Amygdala (tissue), 56 donors: Measurements from ENCODE around the gene MADCAM1.

Experiments
- DNase-seq, 56 donors: peaks; one replicate each; lab custom pipeline; 2025; lab: John Stamatoyannopoulos, UW

MADCAM1 gene

GRCh38 chr19:485583-486236 is 10.6 kb upstream of the MADCAM1 start:
- DNase-seq, result peak in 54 of 56 donors; percentile 26 to 98 (median 88)

DNA sequence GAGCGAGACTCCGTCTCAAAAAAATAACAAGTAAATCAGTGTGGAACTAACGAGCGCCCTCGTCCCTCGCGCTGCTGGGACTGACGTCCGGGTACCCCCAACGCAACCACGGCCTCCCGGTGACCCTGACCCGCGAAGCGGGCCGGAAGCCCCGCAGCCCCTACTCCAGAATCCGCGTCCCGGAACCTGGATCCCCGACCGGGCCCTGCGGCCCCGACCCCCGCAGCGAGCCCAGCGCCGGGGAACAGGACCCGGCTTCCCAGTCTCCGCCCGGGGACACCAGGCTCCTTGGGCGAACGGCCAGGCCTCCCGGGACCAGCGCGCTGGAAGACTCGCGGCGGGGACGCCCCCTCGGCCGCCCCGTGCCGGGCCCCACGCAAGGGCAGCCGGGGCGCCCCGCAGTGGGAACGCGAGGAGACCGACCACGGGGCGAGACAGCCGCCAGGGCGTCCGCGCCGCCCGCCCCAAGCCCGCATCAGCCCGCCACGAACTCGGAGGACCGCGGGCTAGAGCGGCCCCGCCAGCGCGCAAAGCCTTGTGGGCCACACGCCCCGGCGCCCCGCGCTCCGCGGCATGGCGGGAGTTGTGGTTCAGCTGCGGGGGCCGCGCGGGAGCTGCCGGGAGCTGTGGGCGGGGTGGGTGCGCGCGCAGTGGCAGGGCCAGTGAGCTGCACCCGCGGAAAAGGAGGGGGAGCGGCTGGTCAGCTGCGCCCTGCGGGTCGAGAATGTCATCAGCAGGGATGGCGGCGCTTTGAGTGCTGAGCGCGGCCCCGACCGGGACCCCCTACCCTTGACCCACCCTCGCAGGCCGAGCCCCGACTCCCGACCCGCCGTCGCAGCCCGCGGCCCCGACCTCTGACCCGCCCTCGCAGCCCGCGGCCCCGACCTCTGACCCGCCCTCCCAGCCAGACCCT is 7.5 kb upstream of the MADCAM1 start:
- peak; percentile 69 to 98 (median 88) for DNase-seq

- DNase-seq, result peak in 24 of 56 donors; percentile 43 to 74 (median 58)
These were observed 6.7 kb upstream of the MADCAM1 start for GRCh38 chr19:489418-490196.

GRCh38 chr19:491146-491741 is 5.0 kb upstream of the MADCAM1 start:
- DNase-seq, result peak in 1 of 56 donors; percentile 18

GRCh38 chr19:492091-492531 is 4.2 kb upstream of the MADCAM1 start:
- no peak for DNase-seq

DNA sequence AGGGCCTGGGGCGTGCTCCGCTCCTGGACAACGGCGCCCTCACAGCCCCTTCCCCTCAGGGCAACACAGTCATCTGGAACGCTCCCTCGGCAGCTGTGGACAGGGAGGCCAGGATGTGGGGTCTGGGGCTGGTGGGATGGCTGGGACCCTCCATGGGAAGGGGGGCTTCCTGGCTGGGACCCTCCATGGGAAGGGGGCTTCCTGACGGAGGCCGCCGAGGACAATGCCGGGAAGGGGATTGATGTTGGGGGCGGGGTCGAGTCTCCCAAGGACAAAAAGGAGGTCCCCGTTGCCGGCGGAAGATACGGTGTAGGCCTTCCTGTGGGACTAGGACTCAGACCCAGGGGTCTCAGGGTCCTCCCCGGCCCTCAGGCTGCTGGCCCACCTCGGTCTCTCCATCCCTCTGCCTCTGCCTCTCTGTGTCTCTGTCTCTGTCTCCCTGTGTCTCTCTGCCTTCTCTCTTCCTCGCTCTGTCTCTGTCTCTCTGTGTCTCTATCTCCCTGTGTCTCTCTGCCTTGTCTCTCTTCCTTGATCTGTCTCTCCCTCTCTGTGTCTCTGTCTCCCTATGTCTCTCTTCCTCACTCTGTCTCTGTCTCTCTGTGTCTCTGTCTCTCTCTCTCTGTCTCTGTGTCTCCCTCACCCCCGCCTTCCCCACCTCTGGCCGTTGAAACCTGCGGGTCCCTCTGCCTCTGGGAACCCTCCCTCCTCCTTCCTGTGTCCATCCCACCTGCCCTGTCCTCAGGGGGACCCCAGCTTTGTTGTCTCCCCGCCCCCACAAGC is 2.7 kb upstream of the MADCAM1 start:
- DNase-seq, result no peak

GRCh38 chr19:494171-495080 is 1.9 kb upstream of the MADCAM1 start:
- no peak for DNase-seq

DNA sequence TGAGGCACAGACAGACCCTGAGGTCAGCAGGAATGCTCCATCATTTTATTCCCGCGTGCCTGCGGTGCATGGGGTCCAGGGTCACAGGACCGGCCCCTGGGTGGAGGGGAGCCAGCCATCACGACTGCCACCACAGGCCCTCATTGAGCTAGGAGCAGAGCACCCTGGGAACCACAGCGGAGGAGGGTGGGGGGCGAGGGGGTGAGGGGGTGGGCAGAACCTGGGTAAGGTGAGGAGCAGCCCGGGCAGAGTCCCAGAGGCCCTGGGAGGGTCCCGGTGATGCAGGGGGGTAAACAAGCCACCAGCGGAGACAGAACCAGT is 1.2 kb upstream of the MADCAM1 start:
- no peak for DNase-seq

- DNase-seq, result peak in 14 of 56 donors; percentile 8 to 60 (median 35)
These were observed 729 bp upstream of the MADCAM1 start for GRCh38 chr19:495402-496111.

GRCh38 chr19:496986-497385 is 700 bp downstream of the MADCAM1 start:
- no peak for DNase-seq

- no peak for DNase-seq
These were observed 1.2 kb downstream of the MADCAM1 start for GRCh38 chr19:497491-497868.

GRCh38 chr19:497869-498510 is 1.7 kb downstream of the MADCAM1 start:
- DNase-seq, result no peak

DNA sequence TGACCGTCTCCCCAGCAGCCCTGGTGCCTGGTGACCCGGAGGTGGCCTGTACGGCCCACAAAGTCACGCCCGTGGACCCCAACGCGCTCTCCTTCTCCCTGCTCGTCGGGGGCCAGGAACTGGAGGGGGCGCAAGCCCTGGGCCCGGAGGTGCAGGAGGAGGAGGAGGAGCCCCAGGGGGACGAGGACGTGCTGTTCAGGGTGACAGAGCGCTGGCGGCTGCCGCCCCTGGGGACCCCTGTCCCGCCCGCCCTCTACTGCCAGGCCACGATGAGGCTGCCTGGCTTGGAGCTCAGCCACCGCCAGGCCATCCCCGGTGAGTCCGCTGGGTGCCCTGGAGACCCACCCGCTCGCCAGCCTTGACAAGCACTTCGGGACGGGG is 2.2 kb downstream of the MADCAM1 start:
- DNase-seq, result no peak

DNA sequence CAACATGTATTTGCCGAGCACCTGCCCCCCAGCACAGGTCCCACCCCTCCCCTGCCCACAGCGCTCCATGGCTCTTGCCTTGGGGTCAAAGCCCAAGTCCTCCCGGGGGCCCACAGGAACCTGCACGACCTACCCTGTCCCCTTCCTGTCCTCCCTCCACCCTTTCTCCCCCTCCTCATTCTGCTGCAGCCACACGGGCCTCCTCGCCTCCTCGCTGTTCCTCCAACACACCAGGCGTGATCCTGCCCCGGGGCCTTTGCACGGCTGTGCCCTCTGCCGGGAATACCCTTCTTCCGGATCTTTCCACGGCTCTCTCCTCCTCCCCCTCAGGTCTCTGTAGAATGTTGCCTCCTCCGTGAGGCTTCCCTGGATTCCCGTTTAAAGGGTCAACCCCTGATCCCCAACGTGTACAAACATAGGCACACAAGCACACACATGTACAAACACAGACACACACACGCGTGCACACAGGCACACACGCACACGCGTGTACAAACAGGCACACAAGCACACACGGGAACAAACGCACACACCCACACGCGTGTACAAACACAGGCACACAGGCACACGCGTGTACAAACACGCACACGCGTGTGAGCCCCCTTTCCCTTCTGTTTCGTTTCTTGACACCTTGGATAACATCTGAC is 2.8 kb downstream of the MADCAM1 start:
- no peak for DNase-seq

- DNase-seq, result no peak
These were observed 5.4 kb downstream of the MADCAM1 start for GRCh38 chr19:501646-502045.

- no peak for DNase-seq
These were observed 8.3 kb downstream of the MADCAM1 start for GRCh38 chr19:504616-505015.
